GM18520 (cell line): ENCODE results near the gene BACE1.

Source experiments
- ATAC-seq: cut with Tn5 transposase; IDR thresholded peaks from one replicate; pipeline ENCODE4 v1.9.1; 2021; ENCODE audit not compliant: unreplicated experiment

The BACE1 gene

GRCh38 chr11:117309310-117309709, 6.7 kb downstream of the BACE1 start:
- no peak for ATAC-seq

GRCh38 chr11:117305145-117305544, 10.9 kb downstream of the BACE1 start:
- ATAC-seq, result no peak

GRCh38 chr11:117303646-117304315, 12.3 kb downstream of the BACE1 start:
- ATAC-seq, result no peak

- no peak for ATAC-seq
Measured at GRCh38 chr11:117303101-117303500, 13.0 kb downstream of the BACE1 start.

- no peak for ATAC-seq
Measured at GRCh38 chr11:117302228-117302627, 13.8 kb downstream of the BACE1 start.

GRCh38 chr11:117300773-117301172, 15.3 kb downstream of the BACE1 start:
- no peak for ATAC-seq

- no peak for ATAC-seq
Measured at GRCh38 chr11:117300283-117300663, 15.8 kb downstream of the BACE1 start.

- no peak for ATAC-seq
Measured at GRCh38 chr11:117299351-117300282, 16.4 kb downstream of the BACE1 start.

GRCh38 chr11:117298195-117298594, 17.9 kb downstream of the BACE1 start:
- no peak for ATAC-seq

GRCh38 chr11:117296881-117297280, 19.2 kb downstream of the BACE1 start:
- ATAC-seq, result no peak

GRCh38 chr11:117295438-117296137, 20.5 kb downstream of the BACE1 start:
- ATAC-seq, result no peak

GRCh38 chr11:117292616-117293015, 23.4 kb downstream of the BACE1 start:
- no peak for ATAC-seq

GRCh38 chr11:117290809-117291396, 25.2 kb downstream of the BACE1 start, which contains the start of gene BACE1-AS:
Gene BACE1-AS (plus strand): TSS chr11:117291346.
- no peak for ATAC-seq

- no peak for ATAC-seq
Measured at GRCh38 chr11:117289795-117290194, 26.3 kb downstream of the BACE1 start.

GRCh38 chr11:117287668-117288067, 28.4 kb downstream of the BACE1 start:
- no peak for ATAC-seq

GRCh38 chr11:117286588-117286987, 29.5 kb downstream of the BACE1 start:
- no peak for ATAC-seq

- ATAC-seq, result no peak
Measured at GRCh38 chr11:117284053-117284452, 32.0 kb downstream of the BACE1 start.

- no peak for ATAC-seq
Measured at GRCh38 chr11:117282956-117283355, 33.1 kb downstream of the BACE1 start.

GRCh38 chr11:117281869-117282268, 34.2 kb downstream of the BACE1 start:
- no peak for ATAC-seq

- ATAC-seq, result no peak
Measured at GRCh38 chr11:117281159-117281558, 34.9 kb downstream of the BACE1 start.

GRCh38 chr11:117279711-117280376, 36.2 kb downstream of the BACE1 start:
- no peak for ATAC-seq
